ENCODE data around the gene TMEM87A. TPM values are rescaled to one million over a fixed set of nuclear protein-coding genes. Genes with fewer than 3 reads are reported as not detected.

TMEM87A gene
- total and polyA plus RNA-seq, 2 of the 8 experiments (the other 6 are each of a cell fraction or from before 2014, with no cell fraction given), result 15.2 to 33.1 TPM

DNA sequence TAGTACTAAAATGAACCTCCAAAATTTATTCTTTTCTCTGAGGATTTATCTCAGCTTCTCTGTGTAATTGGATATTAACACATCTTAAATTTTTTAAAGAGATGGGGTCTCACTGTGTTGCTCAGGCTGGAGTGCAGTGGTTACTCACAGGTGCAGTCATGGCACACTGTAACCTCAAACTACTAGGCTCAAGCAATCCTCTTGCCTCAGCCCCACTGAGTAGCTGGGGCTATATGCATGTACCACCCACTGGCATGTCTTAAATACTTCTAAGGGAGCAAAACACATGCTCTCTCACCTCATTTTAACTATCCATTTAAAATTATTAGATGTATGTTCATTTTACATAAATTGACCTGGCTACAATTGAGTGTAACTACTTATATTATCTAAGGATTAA is 11.3 kb upstream of the TMEM87A start:
- Histone ChIP-seq H3K4me3 (ENCODE audit: extremely low read depth in 1 of 4, insufficient read depth in 2 of 4, low read depth in 3 of 4, low read length in 4 of 4) (no peak overlapping the region), H4K20me1 (replicated peaks in 1 of 2; ENCODE audit: control insufficient read depth in 1 of 2, insufficient read depth in 2 of 2, low read length in 2 of 2) (no peaks in the 10 kb centered on the region), H3K36me3 (ENCODE audit: control insufficient read depth in 2 of 4, insufficient read depth in 4 of 4, low read length in 3 of 4) (peaks cover 0 to 3% (median 1%) of the 10 kb centered on the region in 4 experiments; a peak in 2 of 8 replicates), H3K4ac (replicated peaks; ENCODE audit: insufficient read length, low read depth, low read length) (no peak overlapping the region), H3K4me2 (ENCODE audit: insufficient read depth in 1 of 2, low read depth in 2 of 2, low read length in 2 of 2) (no peak overlapping the region), H2BK15ac (ENCODE audit: low read length) (no peak overlapping the region), H3K23ac (ENCODE audit: insufficient read length) (no peak overlapping the region), H3K23me2 (ENCODE audit: low read depth, low read length) (no peaks in the 10 kb centered on the region), H3K56ac (replicated peaks; ENCODE audit: insufficient read length, low read depth, low read length) (no peak overlapping the region), H3K9me3 (ENCODE audit: insufficient read depth in 2 of 2, low read depth in 1 of 2, low read length in 1 of 2) (no peaks in the 10 kb centered on the region), H2BK12ac (ENCODE audit: low read depth, low read length) (no peak overlapping the region), H3K79me1 (ENCODE audit: low read depth, low read length) (no peaks in the 10 kb centered on the region), H4K8ac (ENCODE audit: extremely low read depth, insufficient read depth, low read length) (no peak overlapping the region), H3K9ac (replicated peaks in 1 of 4; ENCODE audit: extremely low read depth in 1 of 4, low read depth in 3 of 4, low read length in 3 of 4) (no peak overlapping the region), H3K27me3 (replicated peaks in 1 of 4; ENCODE audit: control insufficient read depth in 3 of 4, extremely low read depth in 1 of 4, insufficient read depth in 3 of 4, low read length in 3 of 4) (no peaks in the 10 kb centered on the region), H4K5ac (ENCODE audit: insufficient read length, low read depth, low read length) (no peak overlapping the region), H3K14ac (ENCODE audit: insufficient read length) (no peak overlapping the region), H2BK120ac (replicated peaks; ENCODE audit: low read depth, low read length) (no peak overlapping the region), H3K4me1 (replicated peaks in 1 of 4; ENCODE audit: control insufficient read depth in 3 of 4, insufficient read depth in 4 of 4, low read length in 3 of 4) (no peaks in the 10 kb centered on the region), H2BK20ac (ENCODE audit: low read length) (no peak overlapping the region), H3K79me2 (ENCODE audit: control insufficient read depth in 1 of 2, insufficient read depth in 2 of 2, low read length in 2 of 2) (no peaks in the 10 kb centered on the region), H3K18ac (ENCODE audit: extremely low read depth, low read length) (no peak overlapping the region), H3K27ac (ENCODE audit: low read depth, low read length) (no peak overlapping the region), H2BK5ac (ENCODE audit: low read depth, low read length) (no peak overlapping the region), H2AFZ (ENCODE audit: low read length) (no peak overlapping the region), H4K91ac (replicated peaks; ENCODE audit: insufficient read length, low read length) (no peak overlapping the region), H2AK5ac (ENCODE audit: low read depth, low read length) (no peak overlapping the region)
- TF ChIP-seq NRF1 (IDR thresholded peaks at IDR 0.05; ENCODE audit: low read depth, low read length), result no peak
- no peak for TF ChIP-seq CTBP2 (IDR thresholded peaks at IDR 0.05; ENCODE audit: borderline replicate concordance, insufficient read depth, insufficient read length, low read length)
- TF ChIP-seq SP1 (IDR thresholded peaks at IDR 0.05; ENCODE audit: low read depth, low read length), result no peak
- no peak for TF ChIP-seq SAP30 (IDR thresholded peaks at IDR 0.05; ENCODE audit: insufficient read depth, insufficient replicate concordance, low read length)
- TF ChIP-seq RFX5 (IDR thresholded peaks at IDR 0.05; ENCODE audit: borderline replicate concordance, low read depth, low read length), result no peak
- no peak for FAIRE-seq
- ChIA-PET POLR2A (ENCODE audit: partially characterized antibody) (interaction anchor here (4.4 kb wide), 1 partner anchor 10 kb away, joined by 27 read pairs; the partner anchor contains the start of genes GANC and TMEM87A), CTCF (ENCODE audit: partially characterized antibody) (interaction anchor here (0.7 kb wide), 1 partner anchor 946 kb away, joined by 3 read pairs; no protein-coding TSS in a partner anchor)
- DNase-seq (ENCODE audit: low read depth in 1 of 2, low spot score in 2 of 2), result no peak
